ENCODE data around the gene MS4A4E. TPM values are rescaled to one million over a fixed set of nuclear protein-coding genes. Genes with fewer than 3 reads are reported as not detected.

The MS4A4E gene
- total and polyA plus RNA-seq, 3 experiments from 2014 or later, result not detected

Other genes with a start within 250 kb of the MS4A4E start
- gene OOSP4B, start 226.0 kb downstream of the MS4A4E start, total RNA-seq, result not detected
- not detected for gene OOSP4B, start 226.0 kb downstream of the MS4A4E start, polyA plus RNA-seq
- not detected for gene OOSP2, start 202.7 kb downstream of the MS4A4E start, total RNA-seq
- not detected for gene OOSP2, start 202.7 kb downstream of the MS4A4E start, polyA plus RNA-seq
- not detected for gene MS4A3, start 186.5 kb downstream of the MS4A4E start, total RNA-seq
- 0.60 TPM for gene MS4A3, start 186.5 kb downstream of the MS4A4E start, polyA plus RNA-seq
- gene MS4A2, start 154.5 kb downstream of the MS4A4E start, total RNA-seq, result not detected
- gene MS4A2, start 154.5 kb downstream of the MS4A4E start, polyA plus RNA-seq, result not detected
- 1 to 10 TPM; 1.6 TPM for gene MS4A6A, start 60.1 kb downstream of the MS4A4E start, total RNA-seq
- 0.97 TPM for gene MS4A6A, start 60.1 kb downstream of the MS4A4E start, polyA plus RNA-seq
- gene MS4A4A, start 37.5 kb upstream of the MS4A4E start, total RNA-seq, result under 1 TPM in 1 of 2 experiments, not detected in 1; 0.20 TPM
- gene MS4A4A, start 37.5 kb upstream of the MS4A4E start, polyA plus RNA-seq, result not detected
- gene MS4A6E, start 84.1 kb upstream of the MS4A4E start, total RNA-seq, result not detected
- not detected for gene MS4A6E, start 84.1 kb upstream of the MS4A4E start, polyA plus RNA-seq
- gene MS4A7, start 135.4 kb upstream of the MS4A4E start, total RNA-seq, result under 1 TPM; 0.51 to 0.98 TPM
- not detected for gene MS4A7, start 135.4 kb upstream of the MS4A4E start, polyA plus RNA-seq
- gene MS4A14, start 153.3 kb upstream of the MS4A4E start, total RNA-seq, result not detected
- gene MS4A14, start 153.3 kb upstream of the MS4A4E start, polyA plus RNA-seq, result not detected
- gene MS4A5, start 186.4 kb upstream of the MS4A4E start, total RNA-seq, result not detected
- gene MS4A5, start 186.4 kb upstream of the MS4A4E start, polyA plus RNA-seq, result not detected
- 1 to 10 TPM in 1 of 2 experiments, under 1 TPM in 1; 0.70 to 1.2 TPM for gene MS4A1, start 212.7 kb upstream of the MS4A4E start, total RNA-seq
- 11.1 TPM for gene MS4A1, start 212.7 kb upstream of the MS4A4E start, polyA plus RNA-seq
- gene MS4A12, start 249.6 kb upstream of the MS4A4E start, total RNA-seq, result not detected
- not detected for gene MS4A12, start 249.6 kb upstream of the MS4A4E start, polyA plus RNA-seq

All from CD8-positive, alpha-beta memory T cell (primary cell).